HG02642 (cell line): ENCODE data around the gene CABLES1.

Experiments
- ATAC-seq: cut with Tn5 transposase; IDR thresholded peaks from one replicate; pipeline ENCODE4 v1.9.1; 2021; ENCODE audit warnings: mild to moderate bottlenecking; ENCODE audit not compliant: unreplicated experiment, poor library complexity

CABLES1 gene

DNA sequence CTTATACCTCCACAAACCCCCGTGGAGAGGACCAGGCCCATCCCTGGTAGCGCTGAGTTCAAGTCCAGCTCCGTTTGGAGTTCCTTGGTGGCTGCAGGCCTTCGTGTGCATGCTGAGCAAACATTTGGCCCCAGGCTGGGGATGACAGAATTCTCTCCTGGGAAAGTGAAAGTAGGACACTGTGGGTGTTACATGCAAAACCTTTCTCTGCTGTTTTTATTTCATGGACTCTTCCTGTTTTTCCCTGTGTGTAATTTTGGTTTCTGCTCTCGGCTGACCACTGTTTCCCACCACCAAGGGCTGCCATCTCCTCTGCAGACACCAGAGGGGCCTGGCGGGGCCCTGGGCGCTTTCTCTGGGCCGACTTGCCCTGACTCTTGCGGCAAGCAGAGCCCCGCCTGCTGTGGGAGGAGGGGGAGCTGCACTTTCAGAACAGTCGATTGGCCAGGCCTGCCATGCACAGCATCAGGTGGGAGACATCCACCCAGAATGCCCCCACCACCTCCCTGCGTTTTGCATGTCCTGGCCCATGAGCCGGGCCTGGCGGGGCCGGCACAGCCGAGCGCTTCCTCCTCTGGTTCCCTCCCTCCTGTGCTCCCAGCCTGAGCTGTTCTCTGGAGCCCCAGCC is 102.4 kb downstream of the CABLES1 start:
- ATAC-seq = peak; percentile 71

DNA sequence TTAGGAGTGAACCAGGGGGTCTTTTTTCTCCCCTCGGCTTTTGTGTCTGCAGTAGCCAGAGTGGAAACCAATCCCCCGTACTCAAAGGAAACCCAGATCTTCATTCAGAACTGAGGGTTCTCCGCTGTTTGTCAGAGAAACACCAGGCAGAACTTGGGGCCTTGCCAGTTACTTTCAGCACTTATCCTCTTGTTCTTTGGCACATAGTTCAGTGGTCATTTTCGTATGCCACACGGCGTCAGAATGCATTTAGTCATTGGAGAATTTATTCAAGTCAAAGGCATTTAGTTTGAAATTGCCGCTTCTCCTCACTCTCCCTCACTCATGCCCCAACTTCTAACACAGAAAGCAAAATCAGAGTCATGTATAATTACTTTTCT is 102.9 kb downstream of the CABLES1 start:
- no peak for ATAC-seq

DNA sequence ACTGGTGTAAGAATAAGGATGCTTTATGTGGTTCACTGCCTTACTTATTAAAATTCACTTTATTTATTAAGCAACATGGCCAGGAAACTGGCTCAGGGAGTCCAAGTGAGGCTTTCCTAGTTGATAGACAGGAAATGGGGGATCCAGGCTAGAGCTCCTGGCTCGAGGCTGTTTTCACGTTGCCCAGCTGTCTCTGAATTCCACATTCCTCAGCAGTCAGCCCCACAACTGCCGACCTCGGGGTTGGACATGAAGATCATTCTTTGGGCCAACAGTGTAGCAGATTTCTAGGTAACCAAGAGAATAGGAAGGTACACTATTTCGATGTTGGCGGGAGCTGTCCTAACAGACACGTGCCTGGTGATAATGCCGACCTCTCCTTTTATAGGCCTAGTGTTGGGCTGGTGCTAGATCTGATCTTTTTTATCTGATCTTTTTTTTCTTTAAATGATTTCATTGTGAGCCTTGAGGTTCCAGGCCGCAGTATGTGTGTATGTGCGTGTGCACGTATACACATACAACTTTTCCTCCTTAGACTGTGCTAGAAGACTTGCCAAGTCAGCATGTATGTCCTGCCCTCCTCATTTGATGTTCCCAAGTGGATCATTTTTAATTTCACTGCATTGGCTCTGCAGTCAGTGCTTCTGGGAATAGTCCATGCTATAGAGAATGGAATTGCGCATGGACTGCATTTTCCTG is 103.5 kb downstream of the CABLES1 start:
- no peak for ATAC-seq

DNA sequence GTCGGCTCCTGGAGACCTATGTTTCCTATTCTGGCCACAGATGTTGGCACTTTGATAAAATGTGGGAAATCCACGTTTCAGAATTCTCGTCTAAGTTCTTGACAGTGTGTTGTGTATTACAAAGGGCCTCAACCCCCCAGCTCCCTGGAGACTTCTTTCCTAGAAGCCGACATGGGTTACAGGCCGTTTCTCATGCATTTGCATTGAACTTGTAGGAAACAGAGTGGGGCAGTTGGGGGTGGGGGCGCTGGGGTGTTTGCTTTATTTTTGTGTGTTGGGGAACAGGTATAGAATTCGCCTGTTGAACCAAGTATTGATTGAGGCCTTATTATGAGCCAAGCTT is 104.0 kb downstream of the CABLES1 start:
- no peak for ATAC-seq

DNA sequence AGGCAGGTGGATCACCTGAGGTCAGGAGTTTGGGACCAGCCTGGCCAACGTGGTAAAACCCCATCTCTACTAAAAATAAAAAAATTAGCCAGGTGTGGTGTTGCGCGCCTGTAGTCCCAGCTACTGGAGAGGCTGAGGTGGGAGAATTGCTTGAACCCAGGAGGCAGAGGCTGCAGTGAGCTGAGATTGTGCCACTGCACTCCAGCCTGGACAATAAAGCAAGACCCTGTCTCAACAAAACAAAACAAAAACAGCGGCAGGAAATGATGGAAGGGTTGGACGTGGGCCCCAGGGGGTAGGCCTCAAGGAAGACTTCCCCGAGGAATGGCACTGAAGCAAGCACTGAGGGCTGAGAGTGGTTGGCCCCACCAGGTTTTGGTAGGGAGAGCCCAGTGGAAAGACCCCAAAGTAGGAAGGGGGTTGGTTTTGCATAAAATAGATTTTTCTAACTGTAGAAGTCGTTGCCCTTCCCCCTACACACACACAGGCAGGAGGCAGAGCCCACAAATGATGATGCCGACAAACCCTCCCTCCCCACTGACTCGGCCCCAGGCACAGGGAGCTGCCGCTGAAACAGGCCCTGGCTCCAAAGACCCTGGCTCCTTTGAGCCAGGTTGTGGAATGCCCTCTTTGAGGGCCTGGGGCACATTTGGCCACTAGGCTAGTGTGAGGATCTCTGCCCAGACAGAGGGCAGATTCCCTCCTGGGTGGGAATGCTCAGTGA is 104.8 kb downstream of the CABLES1 start:
- ATAC-seq = no peak

DNA sequence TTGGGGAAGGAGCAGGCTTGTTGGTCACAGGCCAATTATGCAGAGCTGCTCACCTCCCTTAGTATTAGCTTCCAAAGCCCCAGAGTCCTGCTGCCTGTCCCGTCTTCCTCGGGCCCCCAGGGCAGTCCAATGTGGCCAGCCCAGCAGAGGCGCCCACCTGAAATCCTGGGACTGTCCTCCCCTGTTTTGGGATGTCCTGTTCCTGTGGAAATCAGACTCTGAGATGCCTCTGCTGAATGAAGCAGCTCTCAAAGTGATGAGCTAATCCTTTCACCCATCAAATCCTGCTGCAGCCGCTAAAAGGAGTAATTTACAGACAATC is 105.3 kb downstream of the CABLES1 start:
- ATAC-seq = no peak

DNA sequence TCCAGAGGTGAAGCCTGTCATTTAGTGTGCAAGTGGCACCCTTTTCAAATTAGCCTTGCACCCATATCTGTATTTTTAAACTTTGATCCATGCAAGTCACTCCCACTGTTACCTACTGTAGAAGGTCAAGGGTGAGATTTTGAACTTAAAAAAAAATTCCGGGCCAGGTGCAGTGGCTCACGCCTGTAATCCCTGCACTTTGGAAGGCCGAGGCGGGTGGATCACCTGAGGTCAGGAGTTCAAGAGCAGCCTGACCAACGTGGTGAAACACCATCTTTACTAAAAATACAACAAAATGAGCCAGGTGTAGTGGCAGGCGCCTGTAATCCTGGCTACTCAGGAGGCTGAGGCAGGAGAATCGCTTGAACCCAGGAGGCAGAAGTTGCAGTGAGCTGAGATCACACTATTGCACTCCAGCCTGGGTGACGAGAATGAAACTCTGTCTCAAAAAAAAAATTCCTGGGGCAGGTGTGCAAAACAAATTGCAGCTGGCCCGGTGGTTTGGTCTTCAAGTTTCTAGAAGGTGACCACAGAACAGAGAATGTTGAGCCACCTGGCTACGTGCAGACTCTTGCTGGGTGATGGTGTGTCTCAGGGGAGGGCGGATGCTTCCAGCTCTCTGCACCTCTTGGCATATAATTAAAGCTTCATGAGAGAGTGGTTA is 106.7 kb downstream of the CABLES1 start:
- peak; percentile 82 for ATAC-seq

DNA sequence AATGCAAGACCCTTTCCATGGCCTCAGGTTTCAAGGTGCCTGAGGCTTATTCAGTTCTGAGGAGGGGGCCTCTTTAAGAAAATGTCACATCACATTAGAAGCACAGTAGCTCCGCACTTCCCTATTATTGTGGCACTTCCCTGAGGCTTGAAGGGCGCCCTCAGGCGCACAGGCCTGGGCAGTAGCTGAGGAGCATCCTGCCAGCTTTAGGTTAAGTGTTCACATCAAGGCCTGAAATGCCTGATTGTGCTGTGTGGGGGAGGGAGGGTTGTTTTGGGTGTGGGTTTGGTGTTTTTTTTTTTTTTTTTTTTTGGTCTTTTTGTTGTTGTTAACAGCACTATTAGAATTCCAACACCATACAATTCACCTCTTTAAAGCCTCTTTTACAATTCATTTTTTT is 107.9 kb downstream of the CABLES1 start:
- ATAC-seq = no peak

DNA sequence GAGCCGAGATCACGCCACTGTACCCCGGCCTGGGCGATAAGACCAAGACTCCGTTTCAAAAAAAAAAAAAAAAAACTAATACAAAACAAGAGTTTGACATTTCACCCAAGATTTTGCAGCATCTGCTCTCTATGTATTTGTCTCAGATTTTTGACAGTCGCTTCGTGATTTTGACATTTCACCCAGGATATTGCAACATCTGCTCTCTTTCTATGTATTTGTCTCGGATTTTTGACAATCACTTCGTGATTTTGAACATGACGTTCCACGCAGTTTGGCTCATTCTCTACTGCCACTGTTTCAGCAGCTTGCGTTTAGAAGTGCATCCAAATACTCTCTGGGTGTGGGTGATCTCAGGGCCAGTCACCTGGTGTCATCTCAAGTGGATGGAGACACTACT is 108.5 kb downstream of the CABLES1 start:
- no peak for ATAC-seq

DNA sequence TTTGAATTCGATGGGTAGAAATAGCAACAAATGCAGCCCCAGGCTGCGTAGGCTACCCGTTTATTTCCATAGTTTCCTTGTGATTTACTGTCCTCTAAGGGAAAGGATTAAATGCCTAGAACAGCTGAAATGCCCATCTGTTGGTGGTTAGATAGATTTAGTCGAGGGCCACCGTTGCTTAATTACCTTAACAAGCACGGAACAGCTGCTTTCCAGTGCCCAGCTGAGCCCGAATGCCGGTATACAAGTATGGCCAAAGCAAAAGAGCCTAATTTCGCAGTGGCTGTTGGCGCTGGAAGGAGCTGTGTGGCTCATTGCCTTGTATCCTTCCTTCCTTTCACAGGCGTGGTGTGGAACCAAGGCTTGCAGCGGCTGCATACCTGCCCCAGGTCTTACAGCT is 109.1 kb downstream of the CABLES1 start:
- ATAC-seq = no peak

DNA sequence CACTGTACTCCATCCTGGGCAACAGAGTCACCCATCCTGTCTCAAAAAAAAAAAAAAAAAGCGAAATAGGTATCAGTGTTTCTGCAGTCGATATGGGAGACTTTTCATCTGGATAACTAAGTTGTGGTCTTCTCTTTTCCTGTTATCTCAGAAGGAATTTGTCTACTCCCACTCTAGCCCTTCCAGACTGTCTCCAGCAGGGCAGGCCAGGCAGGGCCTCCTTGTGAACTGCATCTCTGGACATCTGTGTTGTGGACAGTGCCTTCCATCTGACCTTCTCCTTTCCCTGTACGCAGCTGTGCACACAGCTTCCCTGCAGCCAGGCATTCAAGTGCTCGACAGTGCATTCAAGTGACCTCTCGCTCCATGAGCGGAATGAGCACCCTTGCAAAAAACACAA is 110.2 kb downstream of the CABLES1 start:
- ATAC-seq = no peak

DNA sequence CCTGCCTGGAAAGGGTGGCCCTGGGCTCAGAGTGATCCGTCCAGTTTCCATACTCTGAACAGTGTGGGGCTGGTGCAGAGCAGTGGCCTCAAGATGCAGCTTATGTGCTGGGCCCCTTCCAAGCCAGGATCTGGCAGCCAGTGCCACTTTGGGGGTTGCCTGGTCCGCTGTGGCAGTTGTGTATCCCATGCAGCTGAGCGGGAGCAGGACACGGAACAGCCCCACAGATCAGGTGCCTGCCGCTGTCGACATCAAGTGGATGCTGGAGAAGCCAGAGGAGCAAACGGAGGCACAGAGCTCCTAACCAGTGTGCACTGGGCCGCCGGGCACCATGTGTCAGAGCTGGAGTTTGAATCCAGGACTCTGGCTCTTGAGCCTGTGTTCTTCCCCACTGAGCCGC is 112.0 kb downstream of the CABLES1 start:
- ATAC-seq = no peak

DNA sequence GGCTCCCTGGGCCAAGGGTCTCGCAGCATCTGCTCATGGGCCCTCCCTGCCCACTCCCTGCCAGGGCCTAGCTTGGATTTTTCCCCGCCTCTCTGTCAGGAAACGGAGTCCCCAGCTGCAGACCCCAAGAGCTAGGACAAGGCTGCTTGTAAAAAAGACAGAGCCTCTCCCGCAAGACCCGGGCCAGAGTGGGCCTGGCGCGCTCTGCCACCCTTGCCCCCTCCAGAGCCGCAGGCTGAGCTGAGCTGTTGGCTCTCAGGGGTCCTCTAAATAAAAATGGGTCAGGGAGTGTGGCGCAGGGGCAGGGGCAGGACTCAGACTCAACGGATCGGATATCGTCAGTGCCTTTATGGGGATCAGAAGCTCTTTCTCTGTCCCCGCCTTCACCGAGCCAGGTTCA is 112.6 kb downstream of the CABLES1 start:
- ATAC-seq = no peak

DNA sequence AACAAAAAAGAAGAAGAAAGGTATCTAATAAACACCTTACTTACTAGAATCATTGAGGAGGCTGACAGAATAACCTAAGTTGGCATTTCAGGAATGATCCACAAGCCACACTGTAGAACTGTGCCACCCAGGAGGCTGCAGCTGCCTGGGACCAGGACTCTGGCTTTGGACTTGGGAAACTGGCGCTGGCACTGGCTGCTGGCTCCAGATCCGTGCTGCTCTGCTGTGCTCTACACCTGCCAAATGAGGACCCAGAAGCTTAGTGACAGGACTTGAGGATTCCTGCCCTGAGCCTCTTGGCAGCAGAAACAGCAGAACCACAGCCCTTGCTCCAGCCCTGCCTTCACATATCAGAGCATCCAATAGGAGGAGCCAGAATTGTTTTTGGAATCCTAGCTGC is 113.5 kb downstream of the CABLES1 start:
- no peak for ATAC-seq

DNA sequence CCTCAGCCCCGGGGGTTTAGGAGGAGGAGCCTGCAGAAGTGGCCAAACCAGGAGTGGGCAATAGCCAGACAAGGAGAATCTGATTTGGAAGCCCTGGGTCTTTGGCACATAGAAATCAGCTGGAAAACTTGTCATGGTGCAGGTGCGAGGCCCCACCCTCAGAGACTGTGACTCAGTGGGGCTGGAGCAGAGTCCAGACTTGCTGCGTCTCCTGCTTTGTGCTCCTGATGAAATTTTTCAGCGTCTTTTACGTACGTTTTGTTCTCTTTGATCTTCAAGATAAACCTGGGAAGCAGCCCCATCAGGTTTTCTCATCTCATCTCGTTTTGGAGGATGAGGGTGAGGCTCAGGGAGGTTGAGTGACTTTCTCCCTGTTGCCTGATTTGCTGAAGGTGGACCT is 114.1 kb downstream of the CABLES1 start:
- ATAC-seq = no peak

DNA sequence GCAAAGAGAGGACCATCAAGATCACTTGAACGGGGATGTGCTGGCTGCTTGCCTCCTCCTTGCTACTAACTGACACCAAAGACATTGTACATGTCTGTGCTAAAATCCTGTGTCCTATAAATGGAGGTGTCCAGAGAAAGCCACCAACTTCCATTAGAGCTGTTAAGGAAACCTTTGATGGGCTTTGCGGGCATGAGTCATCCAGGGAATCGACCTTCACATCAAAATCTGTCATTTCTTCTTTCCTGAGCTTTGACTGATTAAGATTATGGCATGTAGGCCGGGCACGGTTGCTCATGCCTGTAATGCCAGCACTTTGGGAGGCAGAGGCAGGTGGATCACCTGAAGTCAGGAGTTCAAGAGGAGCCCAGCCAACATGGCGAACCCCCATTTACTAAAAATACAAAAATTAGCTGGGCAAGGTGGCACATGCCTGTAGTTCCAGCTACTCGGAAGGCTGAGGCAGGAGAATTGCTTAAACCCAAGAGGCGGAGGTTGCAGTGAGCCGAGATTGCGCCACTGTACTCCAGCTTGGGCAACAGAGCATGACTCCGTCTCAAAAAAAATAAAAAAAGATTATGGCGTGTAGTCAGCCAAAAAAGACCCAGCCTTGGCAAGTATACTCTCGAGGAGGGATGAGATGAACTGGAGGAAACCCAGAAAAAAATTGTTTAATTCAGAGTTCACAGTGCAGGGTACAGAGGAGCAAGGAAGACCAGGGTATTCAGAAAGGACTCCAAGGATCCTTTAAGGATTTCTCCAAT is 115.8 kb downstream of the CABLES1 start:
- ATAC-seq = no peak

DNA sequence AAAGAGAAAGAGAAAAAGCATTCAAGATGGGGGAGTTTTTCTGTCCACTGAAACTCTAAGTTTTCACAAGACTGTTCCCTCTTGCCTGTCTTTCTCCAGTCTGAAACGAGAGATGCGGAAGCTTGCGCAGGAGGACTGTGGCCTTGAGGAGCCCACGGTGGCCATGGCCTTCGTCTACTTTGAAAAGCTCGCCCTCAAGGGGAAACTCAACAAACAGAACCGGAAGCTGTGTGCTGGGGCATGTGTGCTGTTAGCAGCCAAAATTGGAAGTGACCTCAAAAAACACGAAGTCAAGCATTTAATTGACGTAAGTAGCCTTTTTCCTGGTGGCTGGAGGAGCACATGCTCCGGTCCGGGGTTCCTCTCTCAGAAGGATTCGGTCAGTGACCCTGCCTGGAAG is 118.3 kb downstream of the CABLES1 start:
- ATAC-seq = no peak

DNA sequence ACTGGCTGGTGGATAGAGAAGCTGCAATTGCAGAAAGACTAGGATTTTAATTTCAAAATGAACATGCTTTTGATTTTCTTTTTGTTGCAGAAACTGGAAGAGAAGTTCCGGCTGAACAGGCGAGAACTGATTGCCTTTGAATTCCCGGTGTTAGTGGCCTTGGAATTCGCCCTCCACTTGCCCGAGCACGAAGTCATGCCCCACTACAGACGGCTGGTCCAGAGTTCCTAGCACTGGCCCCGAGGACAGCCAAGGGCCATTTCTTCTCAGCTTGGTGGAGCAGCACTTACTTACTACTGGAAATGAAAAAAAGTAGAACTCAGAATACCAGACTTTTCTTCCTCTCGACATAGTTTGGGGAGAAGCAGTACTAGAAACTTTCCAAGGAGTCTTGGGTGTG is 121.9 kb downstream of the CABLES1 start:
- ATAC-seq = no peak

DNA sequence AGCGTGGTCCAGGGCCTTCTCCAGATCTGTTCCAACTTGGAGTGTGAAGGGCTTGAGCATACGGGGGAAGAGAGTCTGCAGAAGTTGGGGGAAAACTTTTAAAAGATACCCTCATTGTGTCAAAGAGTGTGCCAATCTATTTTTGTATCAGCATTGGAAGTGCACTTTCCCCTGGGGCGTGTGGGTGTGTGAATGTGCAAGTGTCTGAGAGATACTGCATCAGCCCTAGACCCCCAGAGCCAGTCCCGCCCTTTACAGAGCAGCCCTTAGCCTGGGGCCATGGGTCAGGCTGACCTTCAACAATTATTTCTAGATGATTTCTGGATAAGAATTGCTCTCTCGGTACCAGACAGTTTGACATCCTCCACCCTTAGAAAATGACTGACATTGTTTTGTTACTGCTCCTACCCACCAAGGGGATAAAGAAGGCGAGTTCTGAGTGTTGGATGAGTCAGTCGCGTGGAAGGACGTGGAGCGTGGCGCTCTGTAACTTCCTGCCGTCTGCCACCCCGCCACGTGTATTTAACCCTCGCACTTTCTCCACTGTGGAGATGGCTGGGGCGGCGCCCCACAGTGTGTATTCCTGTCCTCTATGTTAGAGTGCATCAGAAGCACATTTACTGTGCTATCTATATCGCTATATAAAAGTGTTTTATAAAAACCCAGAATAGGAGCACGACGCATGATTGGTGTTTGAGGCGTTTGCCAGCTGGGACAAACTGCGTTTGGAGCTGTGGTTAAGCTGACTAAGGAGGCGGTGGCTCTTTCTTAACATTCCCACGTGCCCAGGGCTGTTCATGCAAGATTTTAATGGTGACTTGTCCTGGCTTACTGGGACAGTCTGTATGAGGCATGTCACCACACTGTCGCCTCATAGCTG is 122.6 kb downstream of the CABLES1 start:
- no peak for ATAC-seq
